ENCODE results near the gene TPST2.

DNA sequence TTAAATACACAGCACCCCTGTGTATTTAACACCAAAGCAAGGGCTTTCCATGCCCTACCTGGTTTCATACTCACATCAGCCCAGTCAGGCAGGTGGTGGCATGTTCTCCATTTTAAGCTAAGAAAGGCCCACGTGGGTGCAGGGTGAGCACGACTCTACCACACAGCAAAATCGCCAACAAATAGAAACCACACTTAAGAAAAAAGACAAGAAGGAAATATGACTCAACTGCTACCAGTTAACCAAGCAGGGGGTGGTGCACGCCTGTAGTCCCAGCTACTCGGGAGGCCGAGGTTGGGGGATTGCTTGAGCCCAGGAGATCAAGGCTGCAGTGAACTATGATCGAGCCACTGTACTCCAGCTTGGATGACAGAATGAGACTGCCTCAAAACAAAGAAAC lies 42.5 kb downstream of the TPST2 start:
- TF ChIP-seq EZH2 (optimal IDR thresholded peaks at IDR 0.05; ENCODE audit: low read depth, low read length) (no peak), CTCF (IDR thresholded peaks at IDR 0.05; ENCODE audit: low read length) (no peak), EZH2phosphoT487 (IDR thresholded peaks at IDR 0.05; ENCODE audit: low read length) (no peak)
